Central memory CD4-positive, alpha-beta T cell (primary cell): ENCODE results near the gene PPTC7.
"Not testable (repeated sequence)": the region's sequence is repeated elsewhere in the genome, so short reads cannot be mapped to it uniquely, and the experiment has no call there.

Experiments used
- DNase-seq: peaks from one replicate; pipeline ENCODE4 v3.0.0; 2022

The PPTC7 gene

DNA sequence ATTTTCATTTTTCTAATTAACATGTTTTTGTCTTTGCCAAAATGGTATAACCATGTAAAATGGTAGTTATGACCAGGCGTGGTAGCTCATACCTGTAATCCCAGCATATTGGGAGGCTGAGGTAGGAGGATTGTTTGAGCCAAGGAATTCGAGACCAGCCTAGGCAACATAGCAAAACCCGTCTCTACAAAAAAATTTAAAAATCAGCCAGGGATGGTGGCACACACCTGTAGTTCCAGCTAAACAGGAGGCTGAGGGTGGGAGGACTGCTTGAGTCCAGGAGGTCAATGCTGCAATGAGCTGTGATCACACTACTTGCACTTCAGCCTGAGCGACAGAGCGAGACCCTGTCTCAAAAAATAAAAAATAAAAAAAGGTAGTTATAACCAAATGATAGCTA is 23.1 kb downstream of the PPTC7 start:
- DNase-seq, result no peak

- DNase-seq, result not testable (repeated sequence)
Measured at GRCh38 chr12:110558945-110559344, 24.2 kb downstream of the PPTC7 start.

GRCh38 chr12:110557300-110557699 is 25.8 kb downstream of the PPTC7 start:
- no peak for DNase-seq

DNA sequence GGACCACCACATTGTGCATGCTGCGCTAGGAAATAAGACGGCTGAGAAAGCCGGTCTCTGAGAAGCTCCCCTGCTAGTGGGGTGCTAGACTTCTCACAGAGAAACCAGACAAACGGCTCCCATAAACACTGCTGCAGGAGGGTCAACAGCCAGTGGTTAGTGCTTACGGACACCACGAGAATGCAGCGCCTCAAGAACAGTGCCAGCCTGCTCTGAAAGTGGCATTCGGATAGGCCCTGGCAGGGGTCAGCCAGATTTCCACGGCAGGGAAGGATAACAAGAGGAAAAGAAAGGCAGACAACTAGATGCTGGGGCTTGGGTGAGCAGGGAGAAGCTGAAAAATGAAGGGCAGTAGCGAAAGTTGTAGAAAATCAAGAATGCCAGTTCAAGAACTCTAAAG is 26.4 kb downstream of the PPTC7 start:
- no peak for DNase-seq

- DNase-seq, result no peak
Measured at GRCh38 chr12:110555577-110556406, 27.3 kb downstream of the PPTC7 start.

DNA sequence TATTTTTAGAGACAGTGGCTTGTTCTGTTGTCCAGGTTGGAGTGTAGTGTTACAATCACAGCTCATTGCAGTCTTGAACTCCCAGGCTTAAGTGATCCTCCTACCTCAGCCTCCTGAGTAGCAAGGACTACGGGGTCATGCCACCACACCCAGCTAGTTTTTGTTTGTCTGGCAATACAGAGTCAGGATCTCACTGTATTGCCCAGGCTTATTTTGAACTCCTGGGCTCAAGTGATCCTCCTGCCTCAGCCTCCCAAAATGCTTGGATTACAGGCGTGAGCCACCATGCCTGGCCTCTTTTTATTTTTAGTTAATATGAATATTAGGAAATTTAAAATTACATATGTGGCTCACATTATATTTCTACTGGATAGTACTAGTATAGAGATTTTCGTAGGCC is 28.9 kb downstream of the PPTC7 start:
- DNase-seq, result no peak

DNA sequence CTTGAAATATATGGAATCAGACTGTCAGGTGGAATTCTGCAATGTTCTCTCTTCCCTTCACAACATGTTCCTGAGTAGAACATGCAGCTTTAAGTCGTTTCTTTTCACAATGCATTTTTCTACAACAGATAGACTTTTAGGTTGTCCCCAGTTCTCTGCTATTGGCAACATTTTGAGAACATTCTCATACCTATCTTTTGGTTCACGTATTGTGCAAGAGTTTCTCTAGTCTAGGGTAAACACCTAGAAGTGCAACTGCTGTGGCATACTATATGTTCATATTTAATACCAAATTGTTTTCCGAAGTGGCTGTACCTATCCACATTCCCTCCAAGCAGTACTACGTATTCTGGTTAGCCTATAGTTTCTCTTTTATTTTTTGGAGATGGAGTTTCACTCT is 32.1 kb downstream of the PPTC7 start:
- no peak for DNase-seq

- DNase-seq, result no peak
Measured at GRCh38 chr12:110549716-110550115, 33.4 kb downstream of the PPTC7 start.

DNA sequence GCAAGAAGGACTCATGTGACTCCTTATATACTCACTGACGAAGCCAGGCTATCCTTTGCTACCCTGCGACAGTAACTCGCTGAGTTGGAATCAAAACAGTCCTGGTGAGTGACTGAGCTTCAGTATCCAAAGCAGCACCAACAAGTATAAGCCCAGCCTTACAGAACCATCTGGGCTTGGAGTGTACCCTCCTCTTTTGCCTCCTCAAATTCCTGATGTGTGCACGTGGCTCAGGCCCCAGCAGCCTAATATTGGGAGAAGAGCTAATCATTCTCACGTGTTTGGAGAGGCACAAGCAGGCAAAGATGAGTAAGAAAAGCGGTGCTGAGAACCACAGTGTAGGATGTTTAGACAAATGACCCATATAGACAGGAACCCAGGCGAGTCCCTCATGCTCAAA is 34.4 kb downstream of the PPTC7 start:
- DNase-seq, result no peak

- no peak for DNase-seq
Measured at GRCh38 chr12:110547090-110547489, 36.0 kb downstream of the PPTC7 start.

DNA sequence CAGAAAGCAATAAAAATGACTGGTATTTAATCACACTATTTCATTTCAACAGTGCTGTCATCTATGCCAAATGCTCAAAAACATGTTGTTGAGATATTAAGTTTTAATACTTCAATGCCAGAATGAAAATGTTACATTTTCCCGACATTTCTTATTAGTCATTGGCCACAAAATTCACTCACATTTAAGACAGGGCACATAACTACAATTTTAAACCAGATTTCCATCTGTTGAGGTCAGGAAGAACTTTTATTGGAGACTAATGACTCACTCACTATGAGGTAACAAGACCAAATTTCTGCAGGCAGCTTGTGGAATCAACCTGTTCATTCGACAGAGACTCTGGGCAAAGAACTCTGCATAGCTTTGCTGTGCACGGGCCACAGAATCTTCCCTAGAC is 36.8 kb downstream of the PPTC7 start:
- DNase-seq, result no peak

- no peak for DNase-seq
Measured at GRCh38 chr12:110545812-110546211, 37.3 kb downstream of the PPTC7 start.

GRCh38 chr12:110545259-110545658 is 37.9 kb downstream of the PPTC7 start:
- not testable (repeated sequence) for DNase-seq

- no peak for DNase-seq
Measured at GRCh38 chr12:110543965-110544364, 39.2 kb downstream of the PPTC7 start.

DNA sequence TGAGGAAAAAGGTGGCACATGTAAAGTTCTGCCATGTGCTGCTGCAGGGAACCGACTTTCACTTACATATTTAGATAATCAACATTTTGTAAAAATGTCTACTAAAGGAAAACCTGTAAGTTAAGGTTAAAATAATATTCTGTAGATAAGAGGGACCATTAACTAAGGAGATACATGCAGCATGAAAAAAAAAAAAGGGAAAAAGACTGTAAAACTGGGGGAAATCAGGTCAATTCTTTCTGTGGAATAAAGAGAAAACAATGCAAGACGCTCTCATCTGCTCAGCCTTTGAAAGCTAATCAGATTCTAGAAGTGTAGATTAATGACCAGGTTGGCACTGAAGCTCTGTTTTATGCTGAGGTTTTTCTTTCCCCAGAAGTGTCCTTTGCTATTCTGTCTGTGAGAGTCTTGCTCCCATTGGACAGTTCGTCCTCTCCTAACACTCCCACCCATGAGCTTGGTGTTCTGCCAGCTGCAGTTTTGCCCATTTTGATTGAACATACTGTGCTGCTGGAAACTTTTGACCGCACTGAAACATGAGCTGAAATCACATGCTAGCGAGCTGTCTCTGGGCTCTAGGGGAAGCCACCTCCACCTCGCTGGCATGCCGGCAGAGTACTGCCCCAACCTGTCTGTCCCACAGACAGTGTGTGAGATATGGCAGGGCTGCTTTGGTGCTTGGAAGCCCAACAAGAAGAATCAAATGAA is 39.7 kb downstream of the PPTC7 start:
- no peak for DNase-seq

DNA sequence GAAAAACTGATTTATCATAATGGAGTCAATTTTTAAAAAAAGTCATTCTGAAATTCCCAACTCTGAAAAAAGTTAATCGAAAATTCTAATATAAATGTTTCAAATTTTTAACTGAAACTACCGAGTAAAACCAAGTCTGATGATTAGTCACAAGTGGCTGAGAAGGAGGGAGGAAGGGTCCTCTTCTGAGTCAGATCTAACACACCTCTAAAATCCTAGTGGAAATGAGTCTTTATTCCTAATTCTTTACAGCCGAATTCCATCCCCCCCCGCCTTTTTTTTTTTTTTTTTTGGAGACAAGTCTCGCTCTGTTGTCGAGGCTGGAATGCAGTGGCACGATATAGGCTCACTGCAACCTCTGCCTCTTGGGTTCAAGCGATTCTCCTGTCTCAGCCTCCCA is 43.1 kb downstream of the PPTC7 start:
- no peak for DNase-seq

DNA sequence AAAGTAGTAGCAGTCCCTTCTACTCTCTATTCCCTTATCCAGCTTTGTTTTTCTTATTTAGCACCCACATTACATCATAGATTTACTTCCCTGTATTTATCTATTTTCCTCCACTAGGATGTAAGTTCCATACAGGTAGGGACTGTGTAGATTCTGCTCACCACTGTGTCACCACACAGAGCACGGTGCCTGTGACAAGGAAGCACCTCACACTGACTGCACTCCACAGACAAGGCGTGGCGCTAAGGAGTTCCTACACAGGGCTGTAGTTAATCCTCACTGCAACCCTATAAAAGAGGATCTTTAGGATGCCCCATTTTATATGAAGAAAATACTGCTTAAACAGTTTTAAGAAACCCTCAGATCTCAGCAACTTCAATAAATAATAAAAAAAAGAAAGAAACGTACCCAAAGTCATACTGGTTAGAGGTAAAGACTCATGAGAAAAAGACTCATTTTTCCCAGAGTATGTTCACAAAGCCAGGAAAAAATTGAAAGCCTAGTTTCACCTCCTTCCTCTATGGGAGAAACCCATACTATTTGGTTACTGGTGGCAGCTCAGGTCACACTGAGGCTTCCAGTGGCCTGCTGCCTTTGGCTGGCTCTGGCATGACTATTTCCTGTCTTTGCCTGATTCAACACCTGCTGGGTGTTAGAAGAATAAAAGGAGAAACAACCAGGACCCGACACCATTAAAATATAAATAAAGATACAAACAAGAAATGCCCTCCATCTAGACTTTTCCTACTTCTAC is 44.1 kb downstream of the PPTC7 start:
- DNase-seq, result no peak

DNA sequence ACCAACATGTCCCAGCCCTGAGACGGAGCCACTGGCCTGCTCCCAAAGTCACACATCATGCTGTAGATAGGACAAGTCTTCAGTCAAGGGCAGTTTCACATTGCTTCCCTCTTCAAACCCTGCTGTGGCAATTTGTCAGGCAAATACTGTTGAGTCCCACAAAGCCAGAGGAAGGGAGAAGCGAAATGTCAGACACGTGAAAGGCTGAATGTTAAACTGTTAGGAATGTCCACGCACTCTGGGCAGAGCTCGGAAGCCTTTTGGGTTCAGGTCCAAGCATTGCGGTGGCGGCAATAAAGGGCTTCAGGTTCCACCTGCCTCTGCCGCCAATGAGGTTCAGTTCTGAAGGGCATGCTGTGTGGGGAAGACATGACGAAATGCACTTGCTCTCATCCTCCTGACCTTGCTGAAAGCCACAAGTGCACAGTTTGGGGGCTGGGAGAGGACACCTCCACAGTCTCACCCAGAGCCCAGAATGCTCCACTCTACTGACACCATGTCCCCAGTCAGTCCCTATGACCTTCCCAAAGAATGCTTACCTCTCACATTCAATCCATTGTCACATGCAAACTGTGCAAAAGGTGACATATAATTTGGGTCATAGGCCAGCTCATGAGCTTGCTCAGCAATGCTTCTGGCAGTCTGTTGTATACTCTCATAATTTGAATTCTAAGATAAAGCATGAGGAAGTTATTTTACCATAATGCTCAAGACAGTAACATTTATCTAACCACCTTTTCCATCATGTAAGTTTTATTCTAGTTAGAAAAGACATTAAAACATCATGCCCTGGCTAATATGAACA is 45.3 kb downstream of the PPTC7 start:
- DNase-seq, result no peak

DNA sequence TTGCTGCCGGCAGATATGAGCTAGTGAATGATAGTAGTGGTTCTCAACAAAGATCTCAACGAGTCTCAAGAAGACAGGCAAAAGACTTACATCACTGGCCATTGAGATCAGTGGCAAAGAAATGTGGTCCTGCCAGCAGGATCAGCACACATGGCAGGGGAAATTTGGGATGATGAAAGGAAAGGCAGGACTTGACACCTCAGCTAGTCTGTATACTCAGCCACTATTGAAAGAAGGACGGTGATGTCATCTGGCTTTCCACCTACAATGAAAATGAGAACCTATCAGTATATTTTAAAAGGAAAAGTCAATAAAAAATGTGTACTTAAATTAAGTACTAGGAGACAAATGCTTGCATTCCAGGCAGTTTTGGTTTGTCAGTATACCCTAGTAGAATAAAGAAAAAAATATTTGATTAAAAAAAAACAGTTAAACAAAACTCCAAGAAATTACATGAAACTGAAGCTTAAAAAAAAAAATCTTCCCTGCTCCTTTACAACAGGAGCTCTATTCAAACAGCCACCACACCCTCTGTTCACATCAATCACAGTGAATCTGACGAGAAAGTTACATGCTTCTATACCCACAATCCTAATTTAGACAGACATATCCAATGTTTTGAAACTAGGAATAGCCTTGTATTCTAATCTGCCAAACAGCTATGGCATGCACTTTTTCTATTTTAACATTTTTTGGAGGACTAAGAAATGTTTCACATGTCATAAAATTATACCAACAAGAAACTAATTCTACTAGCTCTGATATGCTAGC is 46.1 kb downstream of the PPTC7 start:
- DNase-seq, result no peak

DNA sequence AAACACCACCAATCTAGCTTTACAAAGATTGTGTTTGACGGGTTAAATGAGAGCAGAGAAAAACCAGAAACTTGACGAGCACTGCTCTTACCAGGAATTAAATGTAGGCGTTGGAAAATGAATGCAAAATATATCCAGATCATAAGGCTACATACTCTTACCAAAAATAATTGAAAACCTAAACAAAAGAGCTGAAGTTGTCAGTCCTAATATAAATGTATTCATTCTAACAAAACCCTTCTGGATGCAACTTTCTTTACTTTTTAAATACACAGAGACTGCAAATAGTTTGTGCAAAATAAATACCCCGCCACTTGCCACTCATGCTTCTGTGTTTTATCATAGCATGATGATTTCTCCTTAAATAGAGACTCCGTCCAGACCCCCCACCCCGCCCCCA is 48.3 kb downstream of the PPTC7 start:
- DNase-seq, result no peak

GRCh38 chr12:110533607-110534006 is 49.5 kb downstream of the PPTC7 start:
- no peak for DNase-seq

- DNase-seq, result no peak
Measured at GRCh38 chr12:110532644-110533043, 50.5 kb downstream of the PPTC7 start.
